Measurements from ENCODE around the gene MACROD2. TPM values are rescaled to one million over a fixed set of nuclear protein-coding genes. Genes with fewer than 3 reads are reported as not detected.

The MACROD2 gene
- total and polyA plus RNA-seq, 2 experiments from 2014 or later = 2.8 to 4.3 TPM

DNA sequence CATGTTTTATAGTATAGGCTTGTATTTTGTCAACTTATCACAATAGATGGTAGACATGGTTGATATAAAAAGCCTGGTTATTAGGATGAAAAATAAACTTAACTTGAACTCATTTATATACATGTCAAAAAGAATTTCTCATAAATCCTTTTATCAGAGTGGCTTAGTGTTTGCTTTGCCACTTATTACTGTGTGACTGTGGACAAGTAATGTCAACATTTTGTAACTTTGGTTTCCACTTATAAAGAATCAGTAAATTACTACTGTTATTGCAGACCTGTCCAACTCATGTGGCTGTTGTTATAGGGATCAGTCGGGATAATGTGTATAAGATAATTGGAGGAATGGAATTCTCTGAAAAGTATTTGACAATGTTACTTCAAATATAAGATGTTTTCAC, 1236.9 kb downstream of the MACROD2 start:
- TF ChIP-seq EZH2 (IDR thresholded peaks at IDR 0.05; ENCODE audit: low read depth, unreplicated experiment) (no peak), POLR2AphosphoS5 (IDR thresholded peaks at IDR 0.05; ENCODE audit: low read depth) (no peak), EZH2phosphoT487 (IDR thresholded peaks at IDR 0.05; ENCODE audit: unreplicated experiment) (no peak), STAT1 (IDR thresholded peaks at IDR 0.05; ENCODE audit: unreplicated experiment) (no peak), CREB1 (CRISPR knock-in tag; IDR thresholded peaks at IDR 0.05; ENCODE audit: low read depth) (no peak), ZNF331 (CRISPR knock-in tag; IDR thresholded peaks at IDR 0.05; ENCODE audit: low read depth) (no peak), ZNF114 (CRISPR knock-in tag; IDR thresholded peaks at IDR 0.05) (no peak), NANOG (IDR thresholded peaks at IDR 0.05; ENCODE audit: borderline replicate concordance) (no peak), JUNB (IDR thresholded peaks at IDR 0.05; ENCODE audit: unreplicated experiment) (no peak)
- TF ChIP-seq, protein P1, sequence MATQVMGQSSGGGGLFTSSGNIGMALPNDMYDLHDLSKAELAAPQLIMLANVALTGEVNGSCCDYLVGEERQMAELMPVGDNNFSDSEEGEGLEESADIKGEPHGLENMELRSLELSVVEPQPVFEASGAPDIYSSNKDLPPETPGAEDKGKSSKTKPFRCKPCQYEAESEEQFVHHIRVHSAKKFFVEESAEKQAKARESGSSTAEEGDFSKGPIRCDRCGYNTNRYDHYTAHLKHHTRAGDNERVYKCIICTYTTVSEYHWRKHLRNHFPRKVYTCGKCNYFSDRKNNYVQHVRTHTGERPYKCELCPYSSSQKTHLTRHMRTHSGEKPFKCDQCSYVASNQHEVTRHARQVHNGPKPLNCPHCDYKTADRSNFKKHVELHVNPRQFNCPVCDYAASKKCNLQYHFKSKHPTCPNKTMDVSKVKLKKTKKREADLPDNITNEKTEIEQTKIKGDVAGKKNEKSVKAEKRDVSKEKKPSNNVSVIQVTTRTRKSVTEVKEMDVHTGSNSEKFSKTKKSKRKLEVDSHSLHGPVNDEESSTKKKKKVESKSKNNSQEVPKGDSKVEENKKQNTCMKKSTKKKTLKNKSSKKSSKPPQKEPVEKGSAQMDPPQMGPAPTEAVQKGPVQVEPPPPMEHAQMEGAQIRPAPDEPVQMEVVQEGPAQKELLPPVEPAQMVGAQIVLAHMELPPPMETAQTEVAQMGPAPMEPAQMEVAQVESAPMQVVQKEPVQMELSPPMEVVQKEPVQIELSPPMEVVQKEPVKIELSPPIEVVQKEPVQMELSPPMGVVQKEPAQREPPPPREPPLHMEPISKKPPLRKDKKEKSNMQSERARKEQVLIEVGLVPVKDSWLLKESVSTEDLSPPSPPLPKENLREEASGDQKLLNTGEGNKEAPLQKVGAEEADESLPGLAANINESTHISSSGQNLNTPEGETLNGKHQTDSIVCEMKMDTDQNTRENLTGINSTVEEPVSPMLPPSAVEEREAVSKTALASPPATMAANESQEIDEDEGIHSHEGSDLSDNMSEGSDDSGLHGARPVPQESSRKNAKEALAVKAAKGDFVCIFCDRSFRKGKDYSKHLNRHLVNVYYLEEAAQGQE (IDR thresholded peaks at IDR 0.05; ENCODE audit: unreplicated experiment) = no peak
- TF ChIP-seq, protein P2, sequence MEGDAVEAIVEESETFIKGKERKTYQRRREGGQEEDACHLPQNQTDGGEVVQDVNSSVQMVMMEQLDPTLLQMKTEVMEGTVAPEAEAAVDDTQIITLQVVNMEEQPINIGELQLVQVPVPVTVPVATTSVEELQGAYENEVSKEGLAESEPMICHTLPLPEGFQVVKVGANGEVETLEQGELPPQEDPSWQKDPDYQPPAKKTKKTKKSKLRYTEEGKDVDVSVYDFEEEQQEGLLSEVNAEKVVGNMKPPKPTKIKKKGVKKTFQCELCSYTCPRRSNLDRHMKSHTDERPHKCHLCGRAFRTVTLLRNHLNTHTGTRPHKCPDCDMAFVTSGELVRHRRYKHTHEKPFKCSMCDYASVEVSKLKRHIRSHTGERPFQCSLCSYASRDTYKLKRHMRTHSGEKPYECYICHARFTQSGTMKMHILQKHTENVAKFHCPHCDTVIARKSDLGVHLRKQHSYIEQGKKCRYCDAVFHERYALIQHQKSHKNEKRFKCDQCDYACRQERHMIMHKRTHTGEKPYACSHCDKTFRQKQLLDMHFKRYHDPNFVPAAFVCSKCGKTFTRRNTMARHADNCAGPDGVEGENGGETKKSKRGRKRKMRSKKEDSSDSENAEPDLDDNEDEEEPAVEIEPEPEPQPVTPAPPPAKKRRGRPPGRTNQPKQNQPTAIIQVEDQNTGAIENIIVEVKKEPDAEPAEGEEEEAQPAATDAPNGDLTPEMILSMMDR (conservative IDR thresholded peaks at IDR 0.05; ENCODE audit: low read depth in 2 of 2) = no peak
- TF ChIP-seq, protein P3, sequence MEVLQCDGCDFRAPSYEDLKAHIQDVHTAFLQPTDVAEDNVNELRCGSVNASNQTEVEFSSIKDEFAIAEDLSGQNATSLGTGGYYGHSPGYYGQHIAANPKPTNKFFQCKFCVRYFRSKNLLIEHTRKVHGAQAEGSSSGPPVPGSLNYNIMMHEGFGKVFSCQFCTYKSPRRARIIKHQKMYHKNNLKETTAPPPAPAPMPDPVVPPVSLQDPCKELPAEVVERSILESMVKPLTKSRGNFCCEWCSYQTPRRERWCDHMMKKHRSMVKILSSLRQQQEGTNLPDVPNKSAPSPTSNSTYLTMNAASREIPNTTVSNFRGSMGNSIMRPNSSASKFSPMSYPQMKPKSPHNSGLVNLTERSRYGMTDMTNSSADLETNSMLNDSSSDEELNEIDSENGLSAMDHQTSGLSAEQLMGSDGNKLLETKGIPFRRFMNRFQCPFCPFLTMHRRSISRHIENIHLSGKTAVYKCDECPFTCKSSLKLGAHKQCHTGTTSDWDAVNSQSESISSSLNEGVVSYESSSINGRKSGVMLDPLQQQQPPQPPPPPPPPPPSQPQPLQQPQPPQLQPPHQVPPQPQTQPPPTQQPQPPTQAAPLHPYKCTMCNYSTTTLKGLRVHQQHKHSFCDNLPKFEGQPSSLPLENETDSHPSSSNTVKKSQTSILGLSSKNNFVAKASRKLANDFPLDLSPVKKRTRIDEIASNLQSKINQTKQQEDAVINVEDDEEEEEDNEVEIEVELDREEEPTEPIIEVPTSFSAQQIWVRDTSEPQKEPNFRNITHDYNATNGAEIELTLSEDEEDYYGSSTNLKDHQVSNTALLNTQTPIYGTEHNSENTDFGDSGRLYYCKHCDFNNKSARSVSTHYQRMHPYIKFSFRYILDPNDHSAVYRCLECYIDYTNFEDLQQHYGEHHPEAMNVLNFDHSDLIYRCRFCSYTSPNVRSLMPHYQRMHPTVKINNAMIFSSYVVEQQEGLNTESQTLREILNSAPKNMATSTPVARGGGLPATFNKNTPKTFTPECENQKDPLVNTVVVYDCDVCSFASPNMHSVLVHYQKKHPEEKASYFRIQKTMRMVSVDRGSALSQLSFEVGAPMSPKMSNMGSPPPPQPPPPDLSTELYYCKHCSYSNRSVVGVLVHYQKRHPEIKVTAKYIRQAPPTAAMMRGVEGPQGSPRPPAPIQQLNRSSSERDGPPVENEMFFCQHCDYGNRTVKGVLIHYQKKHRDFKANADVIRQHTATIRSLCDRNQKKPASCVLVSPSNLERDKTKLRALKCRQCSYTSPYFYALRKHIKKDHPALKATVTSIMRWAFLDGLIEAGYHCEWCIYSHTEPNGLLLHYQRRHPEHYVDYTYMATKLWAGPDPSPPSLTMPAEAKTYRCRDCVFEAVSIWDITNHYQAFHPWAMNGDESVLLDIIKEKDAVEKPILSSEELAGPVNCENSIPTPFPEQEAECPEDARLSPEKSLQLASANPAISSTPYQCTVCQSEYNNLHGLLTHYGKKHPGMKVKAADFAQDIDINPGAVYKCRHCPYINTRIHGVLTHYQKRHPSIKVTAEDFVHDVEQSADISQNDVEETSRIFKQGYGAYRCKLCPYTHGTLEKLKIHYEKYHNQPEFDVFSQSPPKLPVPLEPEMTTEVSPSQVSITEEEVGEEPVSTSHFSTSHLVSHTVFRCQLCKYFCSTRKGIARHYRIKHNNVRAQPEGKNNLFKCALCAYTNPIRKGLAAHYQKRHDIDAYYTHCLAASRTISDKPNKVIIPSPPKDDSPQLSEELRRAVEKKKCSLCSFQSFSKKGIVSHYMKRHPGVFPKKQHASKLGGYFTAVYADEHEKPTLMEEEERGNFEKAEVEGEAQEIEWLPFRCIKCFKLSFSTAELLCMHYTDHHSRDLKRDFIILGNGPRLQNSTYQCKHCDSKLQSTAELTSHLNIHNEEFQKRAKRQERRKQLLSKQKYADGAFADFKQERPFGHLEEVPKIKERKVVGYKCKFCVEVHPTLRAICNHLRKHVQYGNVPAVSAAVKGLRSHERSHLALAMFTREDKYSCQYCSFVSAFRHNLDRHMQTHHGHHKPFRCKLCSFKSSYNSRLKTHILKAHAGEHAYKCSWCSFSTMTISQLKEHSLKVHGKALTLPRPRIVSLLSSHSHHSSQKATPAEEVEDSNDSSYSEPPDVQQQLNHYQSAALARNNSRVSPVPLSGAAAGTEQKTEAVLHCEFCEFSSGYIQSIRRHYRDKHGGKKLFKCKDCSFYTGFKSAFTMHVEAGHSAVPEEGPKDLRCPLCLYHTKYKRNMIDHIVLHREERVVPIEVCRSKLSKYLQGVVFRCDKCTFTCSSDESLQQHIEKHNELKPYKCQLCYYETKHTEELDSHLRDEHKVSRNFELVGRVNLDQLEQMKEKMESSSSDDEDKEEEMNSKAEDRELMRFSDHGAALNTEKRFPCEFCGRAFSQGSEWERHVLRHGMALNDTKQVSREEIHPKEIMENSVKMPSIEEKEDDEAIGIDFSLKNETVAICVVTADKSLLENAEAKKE (CRISPR knock-in tag; IDR thresholded peaks at IDR 0.05) = no peak
- TF ChIP-seq, protein P4, sequence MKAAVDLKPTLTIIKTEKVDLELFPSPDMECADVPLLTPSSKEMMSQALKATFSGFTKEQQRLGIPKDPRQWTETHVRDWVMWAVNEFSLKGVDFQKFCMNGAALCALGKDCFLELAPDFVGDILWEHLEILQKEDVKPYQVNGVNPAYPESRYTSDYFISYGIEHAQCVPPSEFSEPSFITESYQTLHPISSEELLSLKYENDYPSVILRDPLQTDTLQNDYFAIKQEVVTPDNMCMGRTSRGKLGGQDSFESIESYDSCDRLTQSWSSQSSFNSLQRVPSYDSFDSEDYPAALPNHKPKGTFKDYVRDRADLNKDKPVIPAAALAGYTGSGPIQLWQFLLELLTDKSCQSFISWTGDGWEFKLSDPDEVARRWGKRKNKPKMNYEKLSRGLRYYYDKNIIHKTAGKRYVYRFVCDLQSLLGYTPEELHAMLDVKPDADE (IDR thresholded peaks at IDR 0.05) = no peak
- Histone ChIP-seq H3K27me3 (ENCODE audit: insufficient read depth) (no peaks in the 10 kb centered on the region), H2AFZ (no peak overlapping the region), H3F3A (replicated peaks; ENCODE audit: low read depth) (no peaks in the 10 kb centered on the region), H3K4me2 (no peak overlapping the region), H3K9me2 (ENCODE audit: insufficient read depth) (no peaks in the 10 kb centered on the region), H3K36me3 (ENCODE audit: insufficient read depth) (no peaks in the 10 kb centered on the region), H3K79me2 (replicated peaks; ENCODE audit: insufficient read depth) (no peaks in the 10 kb centered on the region), H3K4me3 (no peak overlapping the region), H3K27ac (ENCODE audit: low read depth) (no peak overlapping the region), H3K4me1 (ENCODE audit: insufficient read depth) (no peaks in the 10 kb centered on the region), H4K20me1 (replicated peaks; ENCODE audit: insufficient read depth) (no peaks in the 10 kb centered on the region)
- no peak for DNase-seq (ENCODE audit: low spot score)
- ATAC-seq = no peak
- no peaks in the 10 kb centered on the region for H3K27me3 Mint-ChIP-seq (ENCODE audit: insufficient read depth, low read depth, poor library complexity)
- no peak overlapping the region for H3K27ac Mint-ChIP-seq
- H3K4me3 Mint-ChIP-seq = no peak overlapping the region
- H3K36me3 Mint-ChIP-seq (ENCODE audit: low read depth) = no peaks in the 10 kb centered on the region
- peaks cover 2% of the 10 kb centered on the region; the same call in 2 of the 3 replicates for H3K9me3 Mint-ChIP-seq
- no peaks in the 10 kb centered on the region for H3K4me1 Mint-ChIP-seq

All from GM23338 (cell line).